K562 (cell line): ENCODE data around the gene CKS2.

Source experiments
- GTF2F1 ChIP-seq: IDR thresholded peaks from 2 replicates; pipeline ENCODE4 v1.6.1; 2011; ENCODE audit warnings: low read depth, low read length, improper control_type of control experiment
- TF ChIP-seq, protein P1 (sequence below), 3 experiments: IDR thresholded peaks in 2 of 3; conservative IDR thresholded peaks in 1 of 3; 2 replicates each; pipeline ENCODE4 v1.5.1; 2011 to 2012; ENCODE audit warnings: low read length in 3 of 3, mild to moderate bottlenecking in 3 of 3, control low read depth in 2 of 3, improper control_type of control experiment in 1 of 3, inconsistent platforms in 1 of 3, low read depth in 1 of 3, mixed read lengths in 1 of 3, moderate library complexity in 1 of 3; ENCODE audit not compliant: insufficient read depth in 2 of 3

DNA sequence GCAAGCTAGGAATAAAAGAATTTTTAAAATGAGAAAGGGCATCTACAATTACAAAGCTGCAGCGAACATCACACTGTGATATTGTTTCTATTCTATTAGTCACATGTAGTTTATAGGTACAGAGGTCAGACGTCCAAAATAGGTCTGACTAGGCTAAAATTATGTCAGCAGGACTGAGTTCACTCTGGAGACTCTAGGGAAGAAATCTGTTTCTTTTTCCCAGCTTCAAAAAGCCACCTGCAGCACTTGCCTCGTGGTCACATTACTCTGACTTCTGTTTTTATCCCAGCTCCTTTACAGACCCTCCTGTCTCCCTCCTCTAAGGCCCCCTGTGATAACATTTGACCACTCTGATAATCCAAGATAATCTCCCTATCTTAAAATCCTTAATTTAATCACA, 5.1 kb upstream of the CKS2 start:
- TF ChIP-seq, protein P1, sequence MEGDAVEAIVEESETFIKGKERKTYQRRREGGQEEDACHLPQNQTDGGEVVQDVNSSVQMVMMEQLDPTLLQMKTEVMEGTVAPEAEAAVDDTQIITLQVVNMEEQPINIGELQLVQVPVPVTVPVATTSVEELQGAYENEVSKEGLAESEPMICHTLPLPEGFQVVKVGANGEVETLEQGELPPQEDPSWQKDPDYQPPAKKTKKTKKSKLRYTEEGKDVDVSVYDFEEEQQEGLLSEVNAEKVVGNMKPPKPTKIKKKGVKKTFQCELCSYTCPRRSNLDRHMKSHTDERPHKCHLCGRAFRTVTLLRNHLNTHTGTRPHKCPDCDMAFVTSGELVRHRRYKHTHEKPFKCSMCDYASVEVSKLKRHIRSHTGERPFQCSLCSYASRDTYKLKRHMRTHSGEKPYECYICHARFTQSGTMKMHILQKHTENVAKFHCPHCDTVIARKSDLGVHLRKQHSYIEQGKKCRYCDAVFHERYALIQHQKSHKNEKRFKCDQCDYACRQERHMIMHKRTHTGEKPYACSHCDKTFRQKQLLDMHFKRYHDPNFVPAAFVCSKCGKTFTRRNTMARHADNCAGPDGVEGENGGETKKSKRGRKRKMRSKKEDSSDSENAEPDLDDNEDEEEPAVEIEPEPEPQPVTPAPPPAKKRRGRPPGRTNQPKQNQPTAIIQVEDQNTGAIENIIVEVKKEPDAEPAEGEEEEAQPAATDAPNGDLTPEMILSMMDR (IDR thresholded peaks at IDR 0.05 in 2 of 3, conservative IDR thresholded peaks at IDR 0.05 in 1 of 3; ENCODE audit: insufficient read depth in 2 of 3, low read depth in 1 of 3, low read length in 3 of 3) = no peak
- TF ChIP-seq GTF2F1 = no peak
